SK-N-DZ (cell line): Measurements from ENCODE around the gene CPO.

Source experiments
- DNase-seq: peaks from one replicate; pipeline ENCODE4 v3.0.0-alpha.2; 2015; ENCODE audit warnings: low spot score

The CPO gene

GRCh38 chr2:207012461-207012860, 73.1 kb downstream of the CPO start:
- no peak for DNase-seq

- no peak for DNase-seq
These were observed 75.1 kb downstream of the CPO start for GRCh38 chr2:207014424-207014823.

GRCh38 chr2:207015901-207016300, 76.6 kb downstream of the CPO start:
- no peak for DNase-seq
